Right lobe of liver (tissue), 6 donors: ENCODE results near the gene INO80C. TPM values are rescaled to one million over a fixed set of nuclear protein-coding genes. Genes with fewer than 3 reads are reported as not detected.

Source experiments
- ATAC-seq, 4 donors: fragments of 200-7000 bp; cut with Tn5 transposase; one replicate each; pipeline ENCODE4 v1.9.1; 2020; ENCODE audit warnings: mild to moderate bottlenecking in 4 of 4, moderate library complexity in 4 of 4
- DNase-seq, 3 donors: peaks; one replicate each; pipeline ENCODE4 v3.0.0-alpha.2; 2020
- H3K27ac ChIP-seq, 3 donors: fragments of 200-600 bp; one replicate each; pipeline ENCODE4 v1.8.0; 2022
- H3K27me3 ChIP-seq, 2 donors: fragments of 200-600 bp; one replicate each; pipeline ENCODE4 v1.8.0; 2022
- H3K36me3 ChIP-seq, 4 donors: fragments of 200-600 bp; sonication (generic) in 1 of 4; one replicate each; pipeline versions ENCODE4 v1.5.1 to v1.8.0; 2017 to 2022; ENCODE audit warnings: control low read depth in 1 of 4
- H3K4me1 ChIP-seq, 4 donors: fragments of 200-600 bp; sonication (generic) in 1 of 4; one replicate each; pipeline versions ENCODE4 v1.5.1 to v1.8.0; 2017 to 2022; ENCODE audit warnings: control low read depth in 1 of 4
- H3K4me3 ChIP-seq, 3 donors: fragments of 200-600 bp; one replicate each; pipeline ENCODE4 v1.8.0; 2022
- H3K9me3 ChIP-seq, 4 donors: fragments of 200-600 bp; sonication (generic) in 1 of 4; one replicate each; pipeline versions ENCODE4 v1.5.1 to v1.8.0; 2017 to 2022; ENCODE audit warnings: control low read depth in 1 of 4
- POLR2A ChIP-seq: fragments of 450-650 bp; IDR thresholded peaks from one replicate; pipeline ENCODE4 v1.6.1; 2017; ENCODE audit warnings: antibody characterized with exemption, mild to moderate bottlenecking
- WGBS: methylation state at CpG from one replicate; pipeline ENCODE4 v1.1.6; 2018; ENCODE audit warnings: low coverage, low lambda C conversion rate; ENCODE audit not compliant: insufficient coverage; ENCODE audit errors: missing lambda C conversion rate; 5-methylcytosine and 5-hydroxymethylcytosine counted together
- intact Hi-C, 2 donors: fragments of 100-400 bp; cut with DNase I; formaldehyde crosslinking; loops; one replicate each; pipeline versions ENCODE4 v1.11.2 to v1.14.1; 2022
- total RNA-seq, 6 experiments: library from RNA; depleted of rRNA in 2 of 6; stranded (reverse); fragments of >200 nt in 2 of 6; fragmentation: NEBNext Ultra II Directional in 3 of 6; extraction: Animal tissue kit (Norgen Biotek cat#: 25700) in 3 of 6; gene quantifications; one replicate each; pipeline versions ENCODE4 v1.1.0 to v1.2.4, GENCODE V29; 2016 to 2023
- TF ChIP-seq, protein P1 (sequence below), 4 donors: fragments of 200-600 bp in 3 of 4; fragments of 450-650 bp in 1 of 4; IDR thresholded peaks; one replicate each; pipeline versions ENCODE4 v1.5.1 to v1.8.0; 2016 to 2022; ENCODE audit warnings: antibody characterized with exemption in 4 of 4, mild to moderate bottlenecking in 2 of 4
- donor health status: DM: no; HTN: yes; CAD: no.
- donor health status: DM: no; HTN: no; CAD: no.
- donor health status: DM: no; HTN: no; CAD: no.
- donor health status: DM: no; HTN: yes; CAD: no.
- donor health status: DM: no; HTN: yes; CAD: no.

Gene INO80C
- total RNA-seq, 6 experiments from 2014 or later: 6.4 to 12.7 (median 9.7) TPM

DNA sequence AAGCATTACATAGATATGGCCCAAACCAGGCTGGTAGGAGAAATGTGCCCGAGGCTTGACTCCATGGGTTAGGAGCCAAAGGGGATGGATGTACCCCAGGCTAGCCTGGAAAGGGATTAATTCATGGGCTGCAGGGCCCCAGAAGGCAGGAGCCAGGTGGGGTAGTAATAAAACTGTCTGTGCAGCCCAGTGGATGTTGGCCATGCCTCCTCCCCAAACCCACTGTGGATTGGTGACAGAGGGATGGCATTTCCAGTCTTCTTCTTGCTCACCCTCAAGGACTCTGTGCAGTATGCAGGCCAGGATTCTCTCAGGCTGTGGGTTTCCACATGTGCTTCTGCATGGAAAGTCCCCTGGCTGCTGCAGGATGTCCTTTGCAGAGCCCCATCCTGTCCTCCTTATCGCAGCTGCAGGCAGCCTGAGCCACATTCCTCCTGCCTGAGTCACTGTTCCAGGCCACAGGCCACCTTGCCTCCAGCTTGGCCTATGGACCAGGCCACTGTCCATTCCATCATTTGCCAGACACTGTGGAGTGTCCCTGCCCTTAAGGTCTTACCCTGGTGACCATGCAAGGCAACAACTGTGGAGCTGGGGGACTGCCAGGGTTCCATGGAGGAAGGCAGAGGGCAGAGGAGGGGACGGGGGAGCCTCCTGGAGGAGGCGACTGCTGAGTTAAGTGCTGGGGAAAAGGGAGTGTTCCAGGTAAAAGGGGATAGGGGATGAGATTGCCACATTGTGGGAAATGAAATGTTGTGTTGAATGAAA lies 38.9 kb downstream of the INO80C start:
- TF ChIP-seq POLR2A: no peak
- TF ChIP-seq, protein P1, sequence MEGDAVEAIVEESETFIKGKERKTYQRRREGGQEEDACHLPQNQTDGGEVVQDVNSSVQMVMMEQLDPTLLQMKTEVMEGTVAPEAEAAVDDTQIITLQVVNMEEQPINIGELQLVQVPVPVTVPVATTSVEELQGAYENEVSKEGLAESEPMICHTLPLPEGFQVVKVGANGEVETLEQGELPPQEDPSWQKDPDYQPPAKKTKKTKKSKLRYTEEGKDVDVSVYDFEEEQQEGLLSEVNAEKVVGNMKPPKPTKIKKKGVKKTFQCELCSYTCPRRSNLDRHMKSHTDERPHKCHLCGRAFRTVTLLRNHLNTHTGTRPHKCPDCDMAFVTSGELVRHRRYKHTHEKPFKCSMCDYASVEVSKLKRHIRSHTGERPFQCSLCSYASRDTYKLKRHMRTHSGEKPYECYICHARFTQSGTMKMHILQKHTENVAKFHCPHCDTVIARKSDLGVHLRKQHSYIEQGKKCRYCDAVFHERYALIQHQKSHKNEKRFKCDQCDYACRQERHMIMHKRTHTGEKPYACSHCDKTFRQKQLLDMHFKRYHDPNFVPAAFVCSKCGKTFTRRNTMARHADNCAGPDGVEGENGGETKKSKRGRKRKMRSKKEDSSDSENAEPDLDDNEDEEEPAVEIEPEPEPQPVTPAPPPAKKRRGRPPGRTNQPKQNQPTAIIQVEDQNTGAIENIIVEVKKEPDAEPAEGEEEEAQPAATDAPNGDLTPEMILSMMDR (IDR thresholded peaks at IDR 0.05): no peak
- Histone ChIP-seq H3K27ac (peak overlapping the region in 2 of 3 donors; percentile 9 to 40), H3K9me3 (no peaks in the 10 kb centered on the region), H3K4me1 (peaks cover 0 to 3% (median 0%) of the 10 kb centered on the region in 4 donors), H3K4me3 (no peak overlapping the region), H3K36me3 (no peaks in the 10 kb centered on the region), H3K27me3 (no peaks in the 10 kb centered on the region)
- DNase-seq (peak; percentile 59 to 86 (median 74)), ATAC-seq (peak; percentile 84 to 96 (median 90))
- WGBS: 39% methylated on average over 4 of the region's 4 CpGs
- intact Hi-C loops: no loop called here

DNA sequence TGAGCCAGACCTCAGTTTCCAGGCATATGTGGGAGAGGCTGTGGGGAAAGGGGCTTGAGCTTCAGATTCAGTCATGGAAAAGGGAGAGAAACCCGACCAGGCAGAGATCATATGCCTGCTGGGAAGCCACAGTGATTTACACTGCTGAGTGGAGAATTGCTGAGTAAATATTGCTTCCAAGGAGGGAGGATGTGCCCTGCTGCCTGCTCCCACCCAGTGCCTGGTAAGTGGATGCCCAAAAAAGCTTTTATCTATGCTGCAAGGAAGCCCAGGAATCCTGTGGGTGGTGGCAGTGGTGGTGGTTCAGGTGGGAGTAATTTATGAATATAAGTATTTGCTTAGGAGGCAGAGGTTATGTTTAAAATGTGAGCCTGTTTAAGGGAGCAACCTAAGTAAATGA lies 39.5 kb downstream of the INO80C start:
- Histone ChIP-seq H3K36me3 (no peaks in the 10 kb centered on the region), H3K4me3 (no peak overlapping the region), H3K9me3 (no peaks in the 10 kb centered on the region), H3K27me3 (no peaks in the 10 kb centered on the region), H3K27ac (peak overlapping the region in 1 of 3 donors; percentile 40), H3K4me1 (peaks cover 0 to 3% (median 0%) of the 10 kb centered on the region in 4 donors)
- DNase-seq: no peak
- 83% methylated on average over 1 of the region's 1 CpG for WGBS
- ATAC-seq: peak in 1 of 4 donors; percentile 8
- TF ChIP-seq, protein P1 (IDR thresholded peaks at IDR 0.05): no peak
- no peak for TF ChIP-seq POLR2A
- intact Hi-C loops: no loop called here

DNA sequence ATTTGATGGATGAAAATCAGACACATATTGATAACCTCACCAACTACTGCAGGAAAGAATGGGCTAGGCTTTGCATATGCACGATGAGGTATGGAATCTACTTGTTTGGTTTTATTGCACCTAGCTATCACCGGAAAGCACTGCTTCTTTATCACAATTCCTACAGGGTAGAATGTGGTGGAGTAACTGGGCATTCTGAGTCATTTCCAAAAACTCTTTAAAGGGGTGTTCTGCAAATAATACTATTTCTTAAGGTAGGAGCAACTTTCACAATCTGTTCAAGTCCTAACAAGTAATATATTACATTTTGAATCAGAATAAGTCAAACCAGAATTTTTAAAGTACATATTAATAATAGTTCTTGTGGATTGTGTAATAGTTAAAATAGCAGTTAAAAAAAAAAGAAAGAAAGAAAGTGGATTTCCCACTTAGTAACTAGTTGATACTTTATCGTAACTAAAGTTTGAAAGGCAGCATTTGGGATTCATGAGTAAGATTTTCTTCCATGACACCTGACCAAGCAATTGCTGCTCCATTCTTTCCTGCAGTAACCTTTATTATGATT lies 40.5 kb downstream of the INO80C start:
- no peak for DNase-seq
- intact Hi-C loops: no loop called here
- H3K27me3 ChIP-seq: no peaks in the 10 kb centered on the region
- TF ChIP-seq, protein P1 (IDR thresholded peaks at IDR 0.05): no peak
- no peak for TF ChIP-seq POLR2A
- peaks cover 0 to 3% (median 0%) of the 10 kb centered on the region in 4 donors for H3K4me1 ChIP-seq
- ATAC-seq: no peak
- no peak overlapping the region for H3K27ac ChIP-seq
- no peak overlapping the region for H3K4me3 ChIP-seq
- H3K9me3 ChIP-seq: no peaks in the 10 kb centered on the region
- H3K36me3 ChIP-seq: no peaks in the 10 kb centered on the region
- 77% methylated on average over 3 of the region's 3 CpGs for WGBS

DNA sequence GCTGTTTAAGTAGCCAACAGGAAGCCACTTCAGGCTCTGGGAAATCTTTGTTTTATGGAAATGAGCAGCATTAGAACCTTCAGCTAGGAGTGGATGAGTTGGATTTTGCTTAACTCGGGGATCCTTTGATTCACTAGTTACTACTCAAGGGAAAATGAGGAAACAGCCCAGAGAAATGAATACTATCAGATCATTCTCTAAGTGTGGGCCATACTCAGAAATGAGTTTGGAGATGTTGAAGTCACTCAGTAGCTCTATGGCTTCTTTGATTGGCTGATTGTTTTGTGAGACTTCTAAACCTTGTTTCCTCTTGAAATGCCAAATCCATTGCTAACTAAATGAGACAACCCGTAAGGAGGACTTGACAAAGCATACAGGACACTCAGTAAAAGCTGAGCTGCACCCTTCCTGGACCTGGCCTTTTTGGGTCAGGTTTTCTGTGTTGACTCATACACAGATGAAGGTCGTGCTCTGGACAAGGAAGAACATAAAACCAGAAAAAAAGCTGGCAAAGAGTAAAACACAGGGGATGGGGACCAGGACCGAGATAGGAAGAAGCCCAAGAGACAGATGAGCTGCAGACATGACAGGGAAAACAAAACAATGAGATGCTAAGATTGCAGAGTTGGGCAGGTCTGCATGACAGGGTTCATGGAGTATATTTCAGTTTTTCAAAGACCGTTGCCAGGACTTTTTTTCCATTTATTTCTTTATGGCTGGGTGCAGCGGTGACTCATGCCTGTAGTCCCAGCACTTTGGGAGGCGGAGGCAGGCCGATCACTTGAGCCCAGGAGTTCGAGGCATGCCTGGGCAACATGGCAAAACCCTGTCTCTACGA lies 41.6 kb downstream of the INO80C start:
- Histone ChIP-seq H3K9me3 (no peaks in the 10 kb centered on the region), H3K27me3 (no peaks in the 10 kb centered on the region), H3K27ac (no peak overlapping the region), H3K4me1 (peaks cover 0 to 3% (median 0%) of the 10 kb centered on the region in 4 donors), H3K36me3 (no peaks in the 10 kb centered on the region), H3K4me3 (no peak overlapping the region)
- TF ChIP-seq, protein P1 (IDR thresholded peaks at IDR 0.05): no peak
- no peak for TF ChIP-seq POLR2A
- ATAC-seq (no peak), DNase-seq (no peak)
- WGBS: 86% methylated on average over 8 of the region's 10 CpGs
- intact Hi-C loops: no loop called here
